Bone marrow (tissue), 2 donors: ENCODE results near the gene TRIM14.
A peak's percentile ranks its signal among the peaks of the same experiment; 100 is the strongest.
"Not testable (repeated sequence)": the region's sequence is repeated elsewhere in the genome, so short reads cannot be mapped to it uniquely, and the experiment has no call there.

Experiments
- DNase-seq, 2 donors: peaks; one replicate each; lab custom pipeline; 2025; lab: John Stamatoyannopoulos, UW

Gene TRIM14

DNA sequence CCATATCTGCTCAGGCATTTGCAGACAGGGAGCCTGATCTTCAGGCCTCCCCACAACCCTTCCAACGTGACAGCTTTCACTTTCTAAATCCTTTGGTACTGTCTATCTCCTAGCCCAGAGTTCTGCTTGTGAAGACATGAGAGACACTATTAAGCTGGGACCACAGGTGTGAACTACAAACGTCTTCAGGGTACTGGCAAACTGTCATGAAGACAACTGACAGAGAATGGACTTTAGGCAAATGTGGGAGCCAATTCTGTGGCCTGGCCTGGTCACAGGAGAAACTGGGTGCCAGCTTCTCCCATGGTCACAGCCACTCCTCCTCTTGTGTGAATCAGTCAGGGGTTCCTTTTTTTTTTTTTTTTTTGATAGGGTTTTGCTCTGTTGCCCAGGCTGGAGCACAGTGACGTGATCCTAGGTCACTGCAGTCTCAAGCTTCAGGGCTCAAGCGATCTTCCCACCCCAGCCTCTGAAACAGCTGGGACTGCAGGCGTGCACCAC, 10.4 kb downstream of the TRIM14 start:
- DNase-seq: peak; percentile 20 to 77

- no peak for DNase-seq
These were observed 11.1 kb downstream of the TRIM14 start for GRCh38 chr9:98107926-98108325.

- DNase-seq: no peak
These were observed 14.0 kb downstream of the TRIM14 start for GRCh38 chr9:98105006-98105405.

DNA sequence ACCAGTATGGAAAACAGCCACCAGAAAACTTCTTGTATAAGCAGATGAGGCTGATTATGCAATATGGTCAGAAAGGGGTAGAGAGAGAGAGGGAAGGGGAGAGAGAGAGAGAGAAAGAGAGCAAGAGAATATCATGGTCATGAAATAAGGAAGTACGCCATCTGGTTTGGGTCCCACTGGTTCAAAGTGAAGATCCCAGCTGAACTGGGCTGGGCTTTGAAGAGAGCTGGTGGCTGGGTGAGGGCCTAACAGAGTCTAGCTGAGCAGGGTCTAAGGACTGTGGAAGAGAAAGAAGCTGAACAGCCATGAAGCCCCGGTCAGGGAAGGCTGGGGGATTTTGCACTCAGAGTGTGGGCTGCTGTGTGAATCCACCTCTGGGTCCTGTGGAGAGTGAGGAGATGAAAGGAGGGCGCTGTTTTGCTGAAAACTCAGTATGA, 14.6 kb downstream of the TRIM14 start:
- DNase-seq: peak in 1 of 2 donors; percentile 93

DNA sequence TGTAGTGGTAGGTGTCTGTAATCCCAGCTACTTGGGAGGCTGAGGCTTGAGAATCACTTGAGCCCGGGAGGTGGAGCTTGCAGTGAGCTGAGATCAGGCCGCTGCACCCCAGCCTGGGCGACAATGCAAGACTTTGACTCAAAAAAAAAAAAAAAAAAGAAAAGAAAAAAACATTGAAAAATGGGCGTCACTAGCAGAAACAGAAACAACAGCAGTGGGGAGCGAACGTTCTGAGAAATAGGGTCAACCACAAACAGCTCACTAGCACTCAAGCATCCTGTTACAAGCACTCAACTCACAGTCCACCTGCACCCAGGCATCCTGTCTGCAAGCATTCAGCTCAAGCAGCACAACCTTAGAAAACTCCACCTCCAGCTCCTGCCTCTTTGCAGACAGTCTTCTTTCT, 17.2 kb downstream of the TRIM14 start:
- DNase-seq: peak in 1 of 2 donors; percentile 100

GRCh38 chr9:98101416-98101815, 17.6 kb downstream of the TRIM14 start:
- no peak for DNase-seq

DNA sequence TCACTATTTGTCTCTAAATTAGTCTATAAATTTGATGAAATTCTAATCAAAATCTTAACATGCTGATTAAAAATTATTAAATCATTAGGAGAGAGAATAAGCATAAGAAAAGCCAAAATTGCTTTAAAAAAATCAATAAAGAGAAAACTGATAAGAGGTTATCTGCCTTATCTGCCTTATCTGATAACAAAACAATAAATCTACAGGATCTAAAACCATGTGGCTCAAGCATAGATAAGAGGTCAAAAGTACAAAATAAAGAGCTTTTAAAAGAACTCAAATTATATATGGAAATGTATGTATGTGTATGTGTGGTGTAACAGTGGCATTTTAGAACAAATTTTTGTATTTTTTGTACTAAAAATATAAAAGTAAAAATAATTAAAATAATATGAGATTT, 18.6 kb downstream of the TRIM14 start:
- DNase-seq: no peak

- DNase-seq: no peak
These were observed 19.1 kb downstream of the TRIM14 start for GRCh38 chr9:98099898-98100297.

- DNase-seq: no peak
These were observed 19.7 kb downstream of the TRIM14 start for GRCh38 chr9:98099346-98099745.

GRCh38 chr9:98097836-98098235, 21.2 kb downstream of the TRIM14 start:
- no peak for DNase-seq

- no peak for DNase-seq
These were observed 22.9 kb downstream of the TRIM14 start for GRCh38 chr9:98096091-98096490.

DNA sequence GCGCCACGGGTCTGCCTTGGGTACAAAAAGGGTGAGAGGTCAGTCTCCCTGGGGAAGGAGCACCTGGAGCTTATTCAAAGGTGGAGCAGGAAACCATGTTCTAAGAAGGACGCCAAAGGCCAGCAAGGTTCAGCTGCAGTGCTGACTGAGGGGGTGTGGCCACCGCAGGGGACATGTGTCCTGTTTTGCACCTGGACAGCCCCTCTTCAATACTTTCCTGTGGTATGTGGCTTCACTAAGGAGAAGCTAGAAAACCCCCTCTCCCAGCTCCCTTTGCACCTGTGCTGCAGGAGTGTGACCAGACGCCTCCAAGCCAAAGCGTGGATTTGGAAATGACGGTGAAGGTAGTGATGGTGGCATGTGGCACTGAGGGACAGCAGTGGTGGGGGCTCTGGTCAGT, 23.6 kb downstream of the TRIM14 start:
- DNase-seq: no peak

DNA sequence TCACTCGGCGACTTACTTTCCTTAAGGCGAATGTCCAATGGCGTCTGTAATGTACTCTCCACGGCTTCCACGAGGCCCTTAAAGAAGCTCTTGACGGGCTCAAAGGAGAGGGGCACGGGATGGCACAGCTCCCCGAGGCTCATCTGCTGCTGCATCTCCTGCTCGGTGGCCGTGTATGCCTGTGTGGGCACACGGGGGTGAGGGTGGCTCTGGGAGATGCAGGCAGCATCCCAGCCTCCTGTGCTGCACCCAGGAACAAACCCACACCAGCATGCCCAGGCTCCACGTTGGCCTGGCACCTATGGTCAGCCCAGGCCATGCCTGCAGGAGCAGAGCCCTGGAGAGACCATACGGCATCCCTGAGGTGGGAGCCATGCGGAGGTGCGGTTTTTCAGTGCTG, 24.2 kb downstream of the TRIM14 start:
- DNase-seq: no peak

DNA sequence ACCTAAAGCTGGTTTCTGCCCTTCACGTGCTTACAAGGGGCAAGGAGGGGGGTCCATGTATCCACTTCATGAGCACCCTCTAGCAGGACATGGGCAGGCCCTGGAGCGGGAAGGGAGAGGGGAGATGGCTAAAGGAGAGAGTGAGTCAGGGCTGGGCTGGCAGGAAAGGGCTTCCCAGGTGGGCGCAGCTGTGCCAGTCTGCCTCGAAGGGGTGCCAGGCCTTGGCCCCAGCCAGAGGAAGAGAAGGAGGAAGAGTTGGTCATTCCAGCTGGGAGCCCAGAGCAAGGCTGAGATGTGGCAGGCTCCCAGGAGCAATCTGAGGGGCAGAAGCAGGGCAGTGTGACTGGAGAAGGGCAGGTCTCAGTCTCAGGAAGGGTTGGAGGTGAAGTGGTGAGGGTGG, 24.7 kb downstream of the TRIM14 start:
- no peak for DNase-seq

- no peak for DNase-seq
These were observed 26.4 kb downstream of the TRIM14 start for GRCh38 chr9:98092613-98092931.

- no peak for DNase-seq
These were observed 27.0 kb downstream of the TRIM14 start for GRCh38 chr9:98091735-98092612.

DNA sequence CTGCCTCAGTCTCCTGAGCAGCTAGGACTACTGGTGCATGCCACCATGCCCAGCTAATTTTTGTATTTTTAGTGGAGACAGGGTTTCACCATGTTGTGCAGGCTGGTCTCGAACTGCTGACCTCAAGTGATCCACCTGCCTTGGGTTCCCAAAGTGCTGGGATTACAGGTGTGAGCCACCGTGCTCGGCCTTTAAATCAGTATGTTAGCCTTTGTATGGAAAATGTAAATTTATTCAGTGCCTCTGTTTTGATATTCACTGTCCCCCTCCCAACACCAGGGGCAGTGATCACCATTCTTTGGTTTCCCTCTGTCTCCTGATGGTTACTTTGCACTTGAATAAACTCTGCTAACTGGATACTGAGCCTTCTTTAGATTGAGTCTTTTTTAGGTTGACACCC, 28.3 kb downstream of the TRIM14 start:
- DNase-seq: not testable (repeated sequence)

GRCh38 chr9:98087420-98088354, 31.3 kb downstream of the TRIM14 start:
- DNase-seq: no peak

- no peak for DNase-seq
These were observed 32.6 kb downstream of the TRIM14 start for GRCh38 chr9:98086461-98086860.

- no peak for DNase-seq
These were observed 33.1 kb downstream of the TRIM14 start for GRCh38 chr9:98085944-98086343.

- no peak for DNase-seq
These were observed 34.0 kb downstream of the TRIM14 start for GRCh38 chr9:98085058-98085457.

- DNase-seq: no peak
These were observed 34.6 kb downstream of the TRIM14 start for GRCh38 chr9:98084396-98084795.
